HL-60 (cell line): ENCODE data around the gene USP6.
"Not testable (repeated sequence)": the region's sequence is repeated elsewhere in the genome, so short reads cannot be mapped to it uniquely, and the experiment has no call there.

ENCODE experiments used
- GABPA ChIP-seq: IDR thresholded peaks from 2 replicates; pipeline ENCODE4 v1.6.1; 2012; ENCODE audit warnings: low read depth
- POLR2AphosphoS5 ChIP-seq: IDR thresholded peaks from 2 replicates; pipeline ENCODE4 v1.6.1; 2012; ENCODE audit warnings: low read depth
- SPI1 ChIP-seq: IDR thresholded peaks from 2 replicates; pipeline ENCODE4 v1.6.1; 2012; ENCODE audit warnings: low read depth, mild to moderate bottlenecking, borderline replicate concordance
- TF ChIP-seq, protein P1 (sequence below): IDR thresholded peaks from one replicate; pipeline ENCODE4 v1.5.1; 2011; ENCODE audit warnings: low read length, control low read depth, inconsistent platforms; ENCODE audit not compliant: insufficient read depth
- TF ChIP-seq, protein P2 (sequence below): IDR thresholded peaks from 2 replicates; pipeline ENCODE4 v1.6.1; 2012; ENCODE audit warnings: low read depth; ENCODE audit not compliant: insufficient replicate concordance

DNA sequence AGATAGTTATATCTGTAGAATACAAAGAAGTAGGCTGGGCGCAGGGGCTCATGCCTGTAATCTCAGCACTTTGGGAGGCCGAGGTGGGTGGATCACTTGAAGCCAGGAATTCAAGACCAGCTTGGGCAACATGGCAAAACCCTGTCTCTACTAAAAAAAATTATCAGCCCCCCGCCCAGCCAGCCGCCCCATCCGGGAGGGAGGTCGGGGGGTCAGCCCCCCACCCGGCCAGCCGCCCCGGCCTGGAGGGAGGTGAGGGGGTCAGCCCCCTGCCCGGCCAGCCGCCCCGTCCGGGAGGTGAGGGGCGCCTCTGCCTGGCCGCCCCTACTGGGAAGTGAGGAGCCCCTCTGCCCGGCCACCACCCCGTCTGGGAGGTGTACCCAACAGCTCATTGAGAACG lies 27.0 kb downstream of the USP6 start:
- TF ChIP-seq, protein P1, sequence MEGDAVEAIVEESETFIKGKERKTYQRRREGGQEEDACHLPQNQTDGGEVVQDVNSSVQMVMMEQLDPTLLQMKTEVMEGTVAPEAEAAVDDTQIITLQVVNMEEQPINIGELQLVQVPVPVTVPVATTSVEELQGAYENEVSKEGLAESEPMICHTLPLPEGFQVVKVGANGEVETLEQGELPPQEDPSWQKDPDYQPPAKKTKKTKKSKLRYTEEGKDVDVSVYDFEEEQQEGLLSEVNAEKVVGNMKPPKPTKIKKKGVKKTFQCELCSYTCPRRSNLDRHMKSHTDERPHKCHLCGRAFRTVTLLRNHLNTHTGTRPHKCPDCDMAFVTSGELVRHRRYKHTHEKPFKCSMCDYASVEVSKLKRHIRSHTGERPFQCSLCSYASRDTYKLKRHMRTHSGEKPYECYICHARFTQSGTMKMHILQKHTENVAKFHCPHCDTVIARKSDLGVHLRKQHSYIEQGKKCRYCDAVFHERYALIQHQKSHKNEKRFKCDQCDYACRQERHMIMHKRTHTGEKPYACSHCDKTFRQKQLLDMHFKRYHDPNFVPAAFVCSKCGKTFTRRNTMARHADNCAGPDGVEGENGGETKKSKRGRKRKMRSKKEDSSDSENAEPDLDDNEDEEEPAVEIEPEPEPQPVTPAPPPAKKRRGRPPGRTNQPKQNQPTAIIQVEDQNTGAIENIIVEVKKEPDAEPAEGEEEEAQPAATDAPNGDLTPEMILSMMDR: not testable (repeated sequence)
- TF ChIP-seq, protein P2, sequence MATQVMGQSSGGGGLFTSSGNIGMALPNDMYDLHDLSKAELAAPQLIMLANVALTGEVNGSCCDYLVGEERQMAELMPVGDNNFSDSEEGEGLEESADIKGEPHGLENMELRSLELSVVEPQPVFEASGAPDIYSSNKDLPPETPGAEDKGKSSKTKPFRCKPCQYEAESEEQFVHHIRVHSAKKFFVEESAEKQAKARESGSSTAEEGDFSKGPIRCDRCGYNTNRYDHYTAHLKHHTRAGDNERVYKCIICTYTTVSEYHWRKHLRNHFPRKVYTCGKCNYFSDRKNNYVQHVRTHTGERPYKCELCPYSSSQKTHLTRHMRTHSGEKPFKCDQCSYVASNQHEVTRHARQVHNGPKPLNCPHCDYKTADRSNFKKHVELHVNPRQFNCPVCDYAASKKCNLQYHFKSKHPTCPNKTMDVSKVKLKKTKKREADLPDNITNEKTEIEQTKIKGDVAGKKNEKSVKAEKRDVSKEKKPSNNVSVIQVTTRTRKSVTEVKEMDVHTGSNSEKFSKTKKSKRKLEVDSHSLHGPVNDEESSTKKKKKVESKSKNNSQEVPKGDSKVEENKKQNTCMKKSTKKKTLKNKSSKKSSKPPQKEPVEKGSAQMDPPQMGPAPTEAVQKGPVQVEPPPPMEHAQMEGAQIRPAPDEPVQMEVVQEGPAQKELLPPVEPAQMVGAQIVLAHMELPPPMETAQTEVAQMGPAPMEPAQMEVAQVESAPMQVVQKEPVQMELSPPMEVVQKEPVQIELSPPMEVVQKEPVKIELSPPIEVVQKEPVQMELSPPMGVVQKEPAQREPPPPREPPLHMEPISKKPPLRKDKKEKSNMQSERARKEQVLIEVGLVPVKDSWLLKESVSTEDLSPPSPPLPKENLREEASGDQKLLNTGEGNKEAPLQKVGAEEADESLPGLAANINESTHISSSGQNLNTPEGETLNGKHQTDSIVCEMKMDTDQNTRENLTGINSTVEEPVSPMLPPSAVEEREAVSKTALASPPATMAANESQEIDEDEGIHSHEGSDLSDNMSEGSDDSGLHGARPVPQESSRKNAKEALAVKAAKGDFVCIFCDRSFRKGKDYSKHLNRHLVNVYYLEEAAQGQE: not testable (repeated sequence)
- not testable (repeated sequence) for TF ChIP-seq POLR2AphosphoS5, GABPA, SPI1
